ENCODE measurements around the gene MPP4. TPM values are rescaled to one million over a fixed set of nuclear protein-coding genes. Genes with fewer than 3 reads are reported as not detected.
A peak's percentile ranks its signal among the peaks of the same experiment; 100 is the strongest.

Gene MPP4
- total and polyA plus RNA-seq, 2 donors (not counting 1 experiment from before 2014, with no cell fraction given): 0.50 to 4.4 TPM

DNA sequence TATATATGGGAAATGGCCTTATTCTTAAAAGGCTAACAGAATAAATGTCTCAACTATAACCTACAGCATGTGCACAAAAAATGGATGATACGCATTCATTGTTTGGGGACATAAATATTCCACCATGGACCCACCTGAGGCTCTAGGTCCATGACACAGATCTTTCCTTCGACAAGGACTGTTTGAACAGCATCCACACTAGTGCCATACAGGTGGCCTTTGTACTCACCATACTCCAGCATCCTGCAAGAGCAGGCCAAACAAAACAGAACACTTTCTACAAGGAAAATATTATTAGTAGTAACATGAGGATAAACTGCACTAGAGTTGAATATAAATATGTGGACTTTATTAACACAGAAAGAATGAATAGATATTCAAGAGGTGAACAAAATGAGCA lies 49.0 kb downstream of the MPP4 start:
- Histone ChIP-seq H3K27me3 (ENCODE audit: control insufficient read depth, insufficient read depth, low read length) (no peaks in the 10 kb centered on the region), H2AFZ (ENCODE audit: low read length) (no peak overlapping the region), H3K36me3 (ENCODE audit: control insufficient read depth, insufficient read depth, low read length) (no peaks in the 10 kb centered on the region), H4K20me1 (ENCODE audit: control insufficient read depth, extremely low read depth, insufficient read depth, low read length) (no peaks in the 10 kb centered on the region), H3K27ac (ENCODE audit: insufficient read depth, low read length) (no peak overlapping the region), H3K9me3 (ENCODE audit: control insufficient read depth, insufficient read depth, low read depth, low read length) (no peaks in the 10 kb centered on the region), H3K4me2 (ENCODE audit: extremely low read depth, insufficient read depth, low read length) (no peak overlapping the region), H3K9ac (ENCODE audit: insufficient read depth, low read length) (no peak overlapping the region), H3K4me3 (replicated peaks in 1 of 4; ENCODE audit: control extremely low read depth in 1 of 4, insufficient read depth in 1 of 4, low read depth in 3 of 4, low read length in 4 of 4) (no peak overlapping the region), H3K4me1 (ENCODE audit: control insufficient read depth, extremely low read depth, insufficient read depth, low read length) (peaks cover 11% of the 10 kb centered on the region), H3K79me2 (ENCODE audit: control insufficient read depth, insufficient read depth, low read length) (no peaks in the 10 kb centered on the region)
- no peak for DNase-seq (ENCODE audit: low read depth in 2 of 2)
- TF ChIP-seq CTCF (conservative IDR thresholded peaks at IDR 0.05 in 1 of 2, IDR thresholded peaks at IDR 0.05 in 1 of 2; ENCODE audit: low read depth in 1 of 2, low read length in 2 of 2): no peak
- TF ChIP-seq EZH2 (IDR thresholded peaks at IDR 0.05; ENCODE audit: low read length, missing control alignments): no peak

- Histone ChIP-seq H3K79me2 (ENCODE audit: control insufficient read depth, insufficient read depth, low read length) (no peaks in the 10 kb centered on the region), H3K27ac (ENCODE audit: insufficient read depth, low read length) (no peak overlapping the region), H3K9ac (ENCODE audit: insufficient read depth, low read length) (no peak overlapping the region), H2AFZ (ENCODE audit: low read length) (no peak overlapping the region), H3K4me2 (ENCODE audit: extremely low read depth, insufficient read depth, low read length) (no peak overlapping the region), H3K4me1 (ENCODE audit: control insufficient read depth, extremely low read depth, insufficient read depth, low read length) (peaks cover 2% of the 10 kb centered on the region), H4K20me1 (ENCODE audit: control insufficient read depth, extremely low read depth, insufficient read depth, low read length) (no peaks in the 10 kb centered on the region), H3K4me3 (replicated peaks in 1 of 4; ENCODE audit: control extremely low read depth in 1 of 4, insufficient read depth in 1 of 4, low read depth in 3 of 4, low read length in 4 of 4) (no peak overlapping the region), H3K27me3 (ENCODE audit: control insufficient read depth, insufficient read depth, low read length) (no peaks in the 10 kb centered on the region), H3K9me3 (ENCODE audit: control insufficient read depth, insufficient read depth, low read depth, low read length) (no peaks in the 10 kb centered on the region), H3K36me3 (ENCODE audit: control insufficient read depth, insufficient read depth, low read length) (no peaks in the 10 kb centered on the region)
- DNase-seq (ENCODE audit: low read depth in 2 of 2): no peak
- TF ChIP-seq EZH2 (IDR thresholded peaks at IDR 0.05; ENCODE audit: low read length, missing control alignments): no peak
- no peak for TF ChIP-seq CTCF (conservative IDR thresholded peaks at IDR 0.05 in 1 of 2, IDR thresholded peaks at IDR 0.05 in 1 of 2; ENCODE audit: low read depth in 1 of 2, low read length in 2 of 2)
Measured at GRCh38 chr2:201647431-201647830, 51.0 kb downstream of the MPP4 start.

GRCh38 chr2:201644001-201644400 lies 54.4 kb downstream of the MPP4 start:
- no peaks in the 10 kb centered on the region for H3K9me3 ChIP-seq (ENCODE audit: control insufficient read depth, insufficient read depth, low read depth, low read length)
- H3K79me2 ChIP-seq (ENCODE audit: control insufficient read depth, insufficient read depth, low read length): peaks cover 13% of the 10 kb centered on the region
- H4K20me1 ChIP-seq (ENCODE audit: control insufficient read depth, extremely low read depth, insufficient read depth, low read length): no peaks in the 10 kb centered on the region
- H3K9ac ChIP-seq (ENCODE audit: insufficient read depth, low read length): no peak overlapping the region
- DNase-seq (ENCODE audit: low read depth in 2 of 2): peak; percentile 32 to 63
- H3K36me3 ChIP-seq (ENCODE audit: control insufficient read depth, insufficient read depth, low read length): no peaks in the 10 kb centered on the region
- peak overlapping the region; percentile 54 for H2AFZ ChIP-seq (ENCODE audit: low read length)
- no peaks in the 10 kb centered on the region for H3K27me3 ChIP-seq (ENCODE audit: control insufficient read depth, insufficient read depth, low read length)
- peaks cover 3% of the 10 kb centered on the region for H3K4me1 ChIP-seq (ENCODE audit: control insufficient read depth, extremely low read depth, insufficient read depth, low read length)
- H3K4me3 ChIP-seq (replicated peaks in 1 of 4; ENCODE audit: control extremely low read depth in 1 of 4, insufficient read depth in 1 of 4, low read depth in 3 of 4, low read length in 4 of 4): peak overlapping the region; percentile 65 to 89 (median 78)
- TF ChIP-seq CTCF (conservative IDR thresholded peaks at IDR 0.05 in 1 of 2, IDR thresholded peaks at IDR 0.05 in 1 of 2; ENCODE audit: low read depth in 1 of 2, low read length in 2 of 2) (no peak), EZH2 (IDR thresholded peaks at IDR 0.05; ENCODE audit: low read length, missing control alignments) (no peak)
- H3K4me2 ChIP-seq (ENCODE audit: extremely low read depth, insufficient read depth, low read length): peak overlapping the region; percentile 95
- H3K27ac ChIP-seq (ENCODE audit: insufficient read depth, low read length): peak overlapping the region; percentile 97

All from fibroblast of lung (primary cell).